ENCODE data around the gene GRID1.

GRID1 gene

GRCh38 chr10:85927952-85928665 is 438.5 kb downstream of the GRID1 start:
- TF ChIP-seq ZNF837 (tag by site-specific recombination; IDR thresholded peaks at IDR 0.05) (no peak), ZNF521 (tag by site-specific recombination; IDR thresholded peaks at IDR 0.05) (no peak), YY2 (tag by site-specific recombination; IDR thresholded peaks at IDR 0.05) (no peak), ZNF639 (tag by site-specific recombination; IDR thresholded peaks at IDR 0.05) (no peak), ZNF335 (tag by site-specific recombination; conservative IDR thresholded peaks at IDR 0.05) (no peak), ZNF148 (tag by site-specific recombination; IDR thresholded peaks at IDR 0.05; ENCODE audit: borderline replicate concordance) (no peak), ZBTB8A (tag by site-specific recombination; IDR thresholded peaks at IDR 0.05) (no peak), TCF7L2 (IDR thresholded peaks at IDR 0.05; ENCODE audit: borderline replicate concordance, low read depth, low read length) (no peak), ZNF423 (tag by site-specific recombination; IDR thresholded peaks at IDR 0.05) (no peak), ZNF354C (tag by site-specific recombination; IDR thresholded peaks at IDR 0.05; ENCODE audit: borderline replicate concordance, low read depth) (no peak), ZNF16 (tag by site-specific recombination; IDR thresholded peaks at IDR 0.05; ENCODE audit: low read depth) (no peak), ZBTB49 (tag by site-specific recombination; IDR thresholded peaks at IDR 0.05; ENCODE audit: low read depth) (no peak)
- ChIA-PET POLR2A (no interaction called here), CTCF (no interaction called here)
- no peaks in the 10 kb centered on the region for H3K4me1 ChIP-seq (ENCODE audit: control insufficient read depth, insufficient read depth, low read length)
- H3K9me3 ChIP-seq (ENCODE audit: control insufficient read depth, insufficient read depth, low read depth, low read length), result no peaks in the 10 kb centered on the region
- H3K27ac ChIP-seq (ENCODE audit: extremely low read depth, low read depth, low read length), result no peak overlapping the region
- H3K4me3 ChIP-seq (ENCODE audit: low read depth, low read length), result no peak overlapping the region
- no peaks in the 10 kb centered on the region for H3K36me3 ChIP-seq (ENCODE audit: control insufficient read depth in 2 of 2, insufficient read depth in 1 of 2, low read length in 2 of 2)

- no peaks in the 10 kb centered on the region for H3K9me3 ChIP-seq (ENCODE audit: control insufficient read depth, insufficient read depth, low read depth, low read length)
- H3K4me3 ChIP-seq (ENCODE audit: low read depth, low read length), result no peak overlapping the region
- TF ChIP-seq ZFP3 (tag by site-specific recombination; IDR thresholded peaks at IDR 0.05; ENCODE audit: low read depth), result no peak
- TF ChIP-seq ZBTB1 (tag by site-specific recombination; IDR thresholded peaks at IDR 0.05), result no peak
- TF ChIP-seq ZNF704 (tag by site-specific recombination; IDR thresholded peaks at IDR 0.05), result no peak
- TF ChIP-seq ZBTB49 (tag by site-specific recombination; IDR thresholded peaks at IDR 0.05; ENCODE audit: low read depth), result no peak
- ChIA-PET CTCF (no interaction called here), POLR2A (no interaction called here)
- H3K27ac ChIP-seq (ENCODE audit: extremely low read depth, low read depth, low read length), result no peak overlapping the region
- H3K4me1 ChIP-seq (ENCODE audit: control insufficient read depth, insufficient read depth, low read length), result no peaks in the 10 kb centered on the region
- H3K36me3 ChIP-seq (ENCODE audit: control insufficient read depth in 2 of 2, insufficient read depth in 1 of 2, low read length in 2 of 2), result no peaks in the 10 kb centered on the region
These were observed 439.6 kb downstream of the GRID1 start for GRCh38 chr10:85926986-85927385.
